Testis (tissue), 2 donors: ENCODE data around the gene PEX14.

ENCODE experiments used
- CTCF ChIP-seq, 3 experiments: fragments of 450-650 bp in 2 of 3; fragments of 200-600 bp in 1 of 3; sonication (generic) in 1 of 3; IDR thresholded peaks; one replicate each; pipeline ENCODE4 v1.5.1; 2016 to 2019; ENCODE audit warnings: antibody characterized with exemption in 3 of 3, mild to moderate bottlenecking in 2 of 3, moderate library complexity in 1 of 3
- POLR2A ChIP-seq: fragments of 450-650 bp; IDR thresholded peaks from one replicate; pipeline ENCODE4 v1.6.1; 2017; ENCODE audit warnings: antibody characterized with exemption, mild to moderate bottlenecking, moderate library complexity

GRCh38 chr1:10561955-10562354 lies 87.2 kb downstream of the PEX14 start:
- TF ChIP-seq CTCF (IDR thresholded peaks at IDR 0.05) (no peak), POLR2A (no peak)
